T-helper 1 cell treated with Interleukin-12 subunit alpha and Interleukin-12 subunit beta and Interleukin-4 antibody, amounts not matched to agents 30 μg/mL and 1 μg/mL, for 36 hours (primary cell): Measurements from ENCODE around the gene WDR35.

ENCODE experiments used
- H3K27ac Mint-ChIP-seq: one replicate; pipeline ENCODE4 v1.8.0; 2021; ENCODE audit warnings: mild to moderate bottlenecking, mixed read lengths
- H3K27me3 Mint-ChIP-seq: one replicate; pipeline ENCODE4 v1.8.0; 2021; ENCODE audit warnings: low read depth, mixed read lengths
- H3K36me3 Mint-ChIP-seq: one replicate; pipeline ENCODE4 v1.8.0; 2021; ENCODE audit warnings: low read depth, mixed read lengths
- H3K4me1 Mint-ChIP-seq: one replicate; pipeline ENCODE4 v1.8.0; 2021; ENCODE audit warnings: low read depth, mixed read lengths
- H3K4me3 Mint-ChIP-seq: one replicate; pipeline ENCODE4 v1.8.0; 2021; ENCODE audit warnings: mild to moderate bottlenecking, moderate library complexity, mixed read lengths
- H3K9me3 Mint-ChIP-seq: one replicate; pipeline ENCODE4 v1.8.0; 2021; ENCODE audit warnings: mixed read lengths

Gene WDR35

DNA sequence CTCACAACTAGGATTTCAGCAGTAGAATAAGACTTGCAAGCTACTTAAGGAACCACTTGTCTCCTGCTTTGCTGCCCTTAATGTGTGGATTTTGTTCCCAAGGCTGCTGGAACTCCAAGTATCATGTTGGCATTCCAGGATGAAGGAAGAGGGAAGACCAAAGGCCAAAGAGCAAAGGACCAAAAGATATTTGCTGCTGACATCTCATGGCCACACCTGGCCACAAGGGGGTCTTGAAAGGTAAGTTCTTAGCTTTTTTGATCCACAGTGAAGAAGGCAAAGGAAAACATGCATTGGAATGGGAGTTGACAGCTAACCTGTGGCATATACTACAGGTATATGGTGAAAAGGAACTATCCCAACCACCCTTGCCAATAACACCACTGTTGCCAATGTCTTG is 26.4 kb upstream of the WDR35 start:
- Mint-ChIP-seq H3K4me3 (no peak overlapping the region), H3K27me3 (peaks cover 34% of the 10 kb centered on the region), H3K9me3 (peaks cover 15% of the 10 kb centered on the region), H3K27ac (no peak overlapping the region), H3K36me3 (no peaks in the 10 kb centered on the region), H3K4me1 (peaks cover 8% of the 10 kb centered on the region)

DNA sequence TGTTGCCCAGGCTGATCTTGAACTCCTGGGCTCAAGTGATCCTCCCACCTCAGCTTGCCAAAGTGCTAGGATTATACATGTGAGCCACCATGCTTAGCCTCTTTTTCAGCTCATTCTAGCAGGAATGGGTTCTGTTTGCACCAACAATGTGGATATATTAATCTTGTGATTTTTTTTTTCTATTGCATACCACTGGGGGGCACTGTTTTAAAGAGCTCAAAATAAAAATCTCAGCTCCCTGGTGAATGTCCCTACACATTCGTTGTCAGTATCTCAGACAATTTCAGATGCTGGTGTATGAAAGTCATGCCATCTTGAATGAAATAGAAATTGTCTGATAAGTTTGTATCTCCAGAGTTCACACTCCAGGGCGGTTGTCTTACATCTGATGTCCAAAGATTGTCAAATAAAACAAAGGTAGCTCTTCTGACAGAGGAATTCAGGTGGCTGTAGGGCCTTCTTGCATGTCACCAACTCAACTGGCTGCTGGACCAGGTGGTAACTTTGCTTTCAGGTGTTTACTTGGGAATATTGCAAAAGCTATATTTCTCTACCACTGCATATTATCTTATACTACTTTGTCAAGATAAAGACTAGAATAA is 25.7 kb upstream of the WDR35 start:
- Mint-ChIP-seq H3K4me1 (peaks cover 8% of the 10 kb centered on the region), H3K27me3 (peaks cover 42% of the 10 kb centered on the region), H3K9me3 (peaks cover 9% of the 10 kb centered on the region), H3K36me3 (no peaks in the 10 kb centered on the region), H3K4me3 (no peak overlapping the region), H3K27ac (no peak overlapping the region)

DNA sequence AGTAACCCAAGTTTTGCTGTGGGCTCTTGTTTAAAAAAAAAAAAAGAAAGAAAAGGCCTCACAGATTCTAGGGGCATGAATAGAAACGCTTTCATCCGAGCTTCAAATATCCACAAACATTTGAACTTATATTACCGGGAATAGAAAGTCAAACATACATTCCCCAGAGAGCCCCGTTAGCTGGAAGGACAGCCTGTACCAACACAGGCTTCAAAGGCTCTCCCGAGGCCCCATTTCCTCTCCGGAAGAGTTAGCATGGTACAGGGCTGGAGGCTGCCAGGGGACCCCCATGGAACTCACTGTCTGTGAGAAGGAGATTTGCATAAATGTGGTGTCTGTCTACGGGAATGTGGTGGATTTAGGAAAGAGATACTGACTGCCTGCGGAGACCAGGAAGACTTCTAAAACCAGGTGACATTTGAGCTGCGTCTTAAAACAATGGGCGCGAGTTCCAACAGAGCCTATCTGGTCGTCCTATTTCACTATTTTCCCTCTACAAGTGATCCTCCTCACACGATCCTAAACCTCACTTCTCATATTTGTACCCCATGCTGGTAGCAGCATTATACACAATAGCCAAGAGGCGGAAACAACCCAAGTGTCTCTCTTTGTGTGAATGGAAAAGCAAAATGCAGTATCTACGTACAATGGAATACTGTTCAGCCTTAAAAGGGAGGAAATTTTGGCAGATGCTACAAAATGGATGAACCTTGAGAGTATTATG is 23.4 kb upstream of the WDR35 start:
- Mint-ChIP-seq H3K4me1 (peaks cover 8% of the 10 kb centered on the region), H3K27me3 (peaks cover 55% of the 10 kb centered on the region), H3K27ac (no peak overlapping the region), H3K36me3 (no peaks in the 10 kb centered on the region), H3K9me3 (no peaks in the 10 kb centered on the region), H3K4me3 (peak overlapping the region; percentile 62)

DNA sequence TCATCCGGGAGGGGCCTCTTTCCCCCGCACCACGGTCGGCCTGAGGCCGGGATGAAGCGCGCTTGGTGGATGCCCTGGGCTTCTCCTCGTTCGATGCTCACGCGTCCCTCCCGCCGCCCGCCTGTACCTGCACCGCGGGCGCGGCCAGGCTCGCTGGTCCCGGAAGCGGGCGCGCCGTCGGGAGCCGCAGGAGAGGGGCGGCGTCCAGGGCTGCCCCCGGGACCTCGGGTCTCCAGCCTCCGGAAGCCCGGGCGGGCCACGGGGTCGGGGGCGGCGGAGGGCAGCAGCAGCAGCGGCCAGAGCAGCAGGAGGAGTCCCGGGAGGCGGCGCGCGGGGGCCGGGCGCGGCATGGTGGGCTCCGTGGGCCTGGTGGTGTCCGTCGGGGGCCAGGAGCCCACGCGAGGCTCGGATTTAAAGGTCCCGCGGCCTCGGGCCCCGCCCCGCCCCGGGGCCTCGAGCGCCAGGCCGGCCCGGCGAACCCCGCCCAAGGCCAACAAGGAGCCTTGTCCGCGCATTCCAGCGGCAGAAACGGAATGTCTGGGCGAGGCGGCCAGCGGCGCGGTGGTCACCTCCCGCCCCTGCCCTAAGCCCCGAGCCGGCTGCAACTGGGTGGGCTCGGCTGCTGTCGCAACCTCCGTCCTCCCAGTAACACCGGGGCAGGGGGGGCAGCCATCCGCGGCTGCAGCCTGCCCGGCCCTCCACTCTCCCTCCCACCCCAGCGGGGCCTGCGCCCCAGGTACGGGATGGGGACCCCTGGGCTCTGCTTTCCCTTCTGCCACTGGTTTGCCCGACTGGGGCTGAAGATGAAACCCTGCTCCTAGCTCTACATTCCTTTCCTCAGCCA is 22.6 kb upstream of the WDR35 start, which contains the start of gene MATN3:
Gene MATN3 (minus strand): TSS at position 387 of the 844 bp plus-strand sequence. CDS start 37 bp downstream, at position 350.
- no peak within 1 kb of the TSS for H3K27ac Mint-ChIP-seq
- peak within 1 kb of the TSS; percentile 62 for H3K4me3 Mint-ChIP-seq
- peaks cover 55% of the 10 kb centered on the region for H3K27me3 Mint-ChIP-seq

DNA sequence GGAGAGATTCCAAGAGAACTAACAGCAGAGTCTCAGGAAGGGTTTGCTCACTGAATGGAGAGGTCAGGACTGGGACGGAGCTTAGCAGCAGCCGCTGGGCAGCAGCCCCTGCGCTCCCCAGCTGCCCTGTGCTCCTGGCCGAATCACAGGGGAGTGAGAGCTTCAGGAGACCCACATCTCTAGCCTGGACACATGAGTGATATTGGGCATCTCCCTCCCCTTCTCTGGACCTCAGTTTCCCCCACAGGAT is 22.1 kb upstream of the WDR35 start:
- Mint-ChIP-seq H3K4me1 (peaks cover 8% of the 10 kb centered on the region), H3K27me3 (peaks cover 55% of the 10 kb centered on the region), H3K36me3 (no peaks in the 10 kb centered on the region), H3K27ac (no peak overlapping the region), H3K9me3 (no peaks in the 10 kb centered on the region), H3K4me3 (peak overlapping the region; percentile 41)

More for the DNA sequence above, 22.6 kb upstream of the WDR35 start, which contains the start of gene MATN3:
- Mint-ChIP-seq H3K9me3 (no peaks in the 10 kb centered on the region), H3K36me3 (no peaks in the 10 kb centered on the region), H3K4me1 (peaks cover 8% of the 10 kb centered on the region)

DNA sequence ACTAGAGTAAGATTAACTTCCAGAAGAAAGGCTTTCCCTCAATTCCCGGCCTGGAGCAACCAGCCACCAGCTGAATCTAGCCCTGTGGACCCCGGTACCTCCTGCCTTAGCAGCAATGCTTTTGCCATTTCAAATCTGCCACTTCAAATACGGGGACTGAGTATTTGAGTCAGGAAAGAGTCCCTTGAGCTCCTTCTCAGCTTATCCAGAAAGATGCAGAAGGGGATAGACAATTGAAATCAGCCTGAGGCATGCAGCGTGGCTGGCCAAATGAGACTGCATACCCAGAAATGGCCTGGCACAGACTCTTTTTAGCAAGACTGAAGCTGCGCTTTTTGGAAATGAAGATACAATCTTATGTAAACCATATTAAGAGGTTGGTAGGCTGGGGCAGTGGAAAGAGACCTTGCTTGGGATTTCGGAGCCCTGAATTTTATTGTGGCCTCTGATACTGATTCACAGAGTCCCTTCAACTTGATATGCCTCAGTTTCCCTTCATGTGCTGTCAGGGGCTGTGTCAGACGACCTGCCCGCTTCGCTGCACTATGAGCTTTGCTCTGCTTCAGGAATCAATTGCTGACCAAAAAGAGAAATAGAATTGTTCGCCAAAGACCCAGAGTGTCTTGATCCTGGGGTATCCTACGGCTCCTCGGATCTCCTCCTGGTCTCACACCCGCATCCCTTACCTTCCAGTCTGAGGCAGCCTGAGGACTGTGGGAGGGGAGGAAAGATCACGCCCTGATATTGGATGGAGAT is 21.5 kb upstream of the WDR35 start:
- H3K4me3 Mint-ChIP-seq = peak overlapping the region; percentile 41
- no peaks in the 10 kb centered on the region for H3K36me3 Mint-ChIP-seq
- no peak overlapping the region for H3K27ac Mint-ChIP-seq
- H3K27me3 Mint-ChIP-seq = peaks cover 58% of the 10 kb centered on the region
- H3K9me3 Mint-ChIP-seq = no peaks in the 10 kb centered on the region
- peaks cover 8% of the 10 kb centered on the region for H3K4me1 Mint-ChIP-seq

DNA sequence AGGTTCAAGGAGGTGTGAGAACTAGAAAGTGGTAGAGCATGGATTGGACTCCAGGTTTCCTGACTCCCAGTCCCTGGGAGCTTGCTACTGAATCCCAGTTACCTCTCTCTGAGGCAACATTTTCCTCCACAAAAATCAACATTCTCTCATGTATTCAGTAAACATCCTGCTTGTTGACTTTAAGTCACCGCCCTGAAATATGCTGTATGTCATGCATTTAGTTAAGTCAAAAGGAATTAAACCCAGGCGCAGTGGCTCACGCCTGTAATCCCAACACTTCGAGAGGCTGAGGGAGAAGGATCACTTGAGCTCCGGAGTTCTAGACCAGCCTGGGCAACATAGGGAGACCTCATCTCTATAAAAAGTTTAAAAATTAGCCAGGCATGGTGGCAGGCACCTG is 18.8 kb upstream of the WDR35 start:
- Mint-ChIP-seq H3K9me3 (no peaks in the 10 kb centered on the region), H3K27me3 (peaks cover 42% of the 10 kb centered on the region), H3K4me1 (peaks cover 8% of the 10 kb centered on the region), H3K27ac (no peak overlapping the region), H3K36me3 (no peaks in the 10 kb centered on the region), H3K4me3 (no peak overlapping the region)

DNA sequence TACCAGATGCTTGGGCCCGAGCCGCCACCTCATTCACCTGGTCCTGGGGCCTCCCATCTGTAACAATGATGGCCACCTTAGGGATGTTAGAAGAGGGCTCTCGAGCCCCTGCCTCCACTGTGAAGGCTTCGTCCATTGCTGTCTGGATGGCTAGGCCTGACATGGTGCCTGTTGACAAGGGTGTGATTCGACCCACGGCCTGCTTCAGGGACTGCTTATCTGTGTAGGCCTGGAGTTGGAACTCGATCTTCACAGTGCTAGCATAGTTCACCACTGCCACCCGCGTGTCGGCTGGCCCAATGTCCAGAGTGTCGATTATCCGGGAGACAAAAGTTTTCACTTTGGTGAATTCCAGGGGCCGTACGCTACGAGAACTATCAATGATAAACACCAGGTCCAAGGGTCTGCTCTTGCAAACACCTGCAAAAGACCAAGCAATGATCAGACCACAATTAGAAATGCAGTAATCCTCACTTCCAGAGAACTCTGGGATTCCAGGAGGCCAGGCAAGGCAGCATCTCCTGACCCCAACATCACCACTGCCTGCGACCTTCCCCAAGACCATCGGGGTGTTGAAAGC is 16.1 kb upstream of the WDR35 start:
- Mint-ChIP-seq H3K27me3 (peaks cover 35% of the 10 kb centered on the region), H3K9me3 (no peaks in the 10 kb centered on the region)

DNA sequence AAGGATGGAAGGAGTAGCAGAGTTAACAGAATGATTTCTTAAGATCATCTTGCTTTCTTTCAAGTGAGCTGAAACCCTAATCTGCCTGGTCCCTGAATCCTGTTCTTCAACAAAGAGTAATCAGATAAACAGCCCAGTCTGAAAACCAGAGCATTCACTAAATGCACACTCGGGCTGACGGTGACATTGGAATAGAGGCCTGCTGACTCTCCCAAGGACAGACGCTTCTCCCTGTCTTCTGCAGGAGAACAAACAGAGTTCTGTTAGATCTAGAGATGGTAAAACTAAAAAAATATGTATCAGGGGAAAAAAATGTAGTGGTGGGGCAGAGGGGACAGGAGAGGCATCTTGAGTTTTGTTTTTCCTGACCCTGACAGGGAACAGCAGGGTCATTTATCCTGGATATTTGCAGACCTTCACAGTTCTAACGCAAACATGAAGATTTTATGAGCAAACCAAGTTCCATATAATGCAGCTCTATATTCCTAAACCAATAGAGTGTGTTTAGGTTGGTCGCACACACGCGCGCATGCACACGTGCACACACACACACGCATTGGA is 15.2 kb upstream of the WDR35 start:
- no peak overlapping the region for H3K27ac Mint-ChIP-seq
- H3K4me1 Mint-ChIP-seq = no peaks in the 10 kb centered on the region
- no peak overlapping the region for H3K4me3 Mint-ChIP-seq
- no peaks in the 10 kb centered on the region for H3K9me3 Mint-ChIP-seq
- H3K36me3 Mint-ChIP-seq = no peaks in the 10 kb centered on the region
- H3K27me3 Mint-ChIP-seq = peaks cover 34% of the 10 kb centered on the region

More for the DNA sequence above, 16.1 kb upstream of the WDR35 start:
- H3K27ac Mint-ChIP-seq = no peak overlapping the region
- no peak overlapping the region for H3K4me3 Mint-ChIP-seq
- no peaks in the 10 kb centered on the region for H3K4me1 Mint-ChIP-seq
- no peaks in the 10 kb centered on the region for H3K36me3 Mint-ChIP-seq

DNA sequence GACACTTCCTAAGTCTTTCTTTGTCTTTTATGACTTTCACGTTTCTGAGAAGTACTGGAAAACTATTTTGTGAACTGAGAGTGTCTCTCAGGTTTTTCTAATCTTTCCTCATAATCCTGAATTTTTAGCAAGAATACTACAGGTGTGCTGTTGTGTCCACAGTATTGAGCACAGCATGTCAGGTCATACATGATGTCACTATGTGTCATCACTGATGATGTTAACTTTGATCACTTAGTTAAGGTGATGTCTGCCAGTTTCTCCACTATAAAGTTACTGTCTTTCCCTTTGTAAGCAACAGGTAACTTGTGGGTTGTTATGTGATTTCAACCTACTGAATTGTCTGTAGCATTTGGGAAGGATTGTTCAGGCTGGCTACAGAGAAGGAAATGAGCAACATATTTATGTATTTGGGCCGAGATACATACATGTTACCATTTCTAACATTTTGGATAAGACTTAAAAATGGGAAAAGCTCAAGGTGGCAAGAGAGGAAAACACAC is 11.5 kb upstream of the WDR35 start:
- H3K36me3 Mint-ChIP-seq = no peaks in the 10 kb centered on the region
- H3K9me3 Mint-ChIP-seq = no peaks in the 10 kb centered on the region
- H3K4me1 Mint-ChIP-seq = no peaks in the 10 kb centered on the region
- peaks cover 41% of the 10 kb centered on the region for H3K27me3 Mint-ChIP-seq
- no peak overlapping the region for H3K27ac Mint-ChIP-seq
- no peak overlapping the region for H3K4me3 Mint-ChIP-seq

DNA sequence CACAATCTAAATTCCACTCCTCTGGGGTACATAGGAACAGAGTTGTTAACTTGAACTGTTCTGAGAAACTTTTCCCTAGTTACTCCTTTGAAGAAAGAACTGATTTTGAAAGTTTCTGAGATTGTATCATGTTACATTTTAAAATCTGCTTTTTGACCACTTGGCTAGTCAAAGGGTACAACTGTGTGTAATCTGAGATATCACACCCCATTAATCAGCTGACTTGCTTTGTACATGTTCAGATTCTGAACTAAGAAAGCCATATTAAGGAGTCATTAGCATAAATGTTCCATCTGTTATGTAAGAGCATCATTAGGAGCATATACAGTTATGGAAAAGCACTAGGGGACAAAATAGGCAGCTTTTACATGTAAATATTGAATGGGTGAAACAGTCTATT is 3.8 kb upstream of the WDR35 start:
- Mint-ChIP-seq H3K4me3 (no peak overlapping the region), H3K36me3 (no peaks in the 10 kb centered on the region), H3K4me1 (peaks cover 18% of the 10 kb centered on the region), H3K9me3 (no peaks in the 10 kb centered on the region), H3K27ac (no peak overlapping the region), H3K27me3 (peaks cover 58% of the 10 kb centered on the region)

DNA sequence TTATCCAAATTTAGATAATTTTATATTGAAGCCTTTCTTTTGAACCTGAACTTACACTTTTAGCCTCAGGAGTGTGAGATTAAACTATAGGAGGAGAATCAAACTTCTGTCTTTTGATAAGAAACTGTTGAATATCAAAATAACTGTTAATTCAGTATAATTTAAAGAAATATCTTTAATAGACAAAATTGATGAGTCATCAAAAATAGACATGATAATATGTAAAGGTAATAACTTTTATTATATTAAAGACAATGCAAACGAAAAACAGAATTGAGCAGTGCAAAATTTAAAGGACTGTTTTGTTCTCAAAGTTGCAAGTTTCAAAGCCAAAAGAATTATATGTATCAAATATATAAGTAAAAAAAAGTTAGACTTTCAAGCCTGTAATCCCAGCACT is 2.0 kb upstream of the WDR35 start:
- H3K27me3 Mint-ChIP-seq = peaks cover 48% of the 10 kb centered on the region
- no peak overlapping the region for H3K27ac Mint-ChIP-seq
- peaks cover 18% of the 10 kb centered on the region for H3K4me1 Mint-ChIP-seq
- no peak overlapping the region for H3K4me3 Mint-ChIP-seq
- no peaks in the 10 kb centered on the region for H3K9me3 Mint-ChIP-seq
- H3K36me3 Mint-ChIP-seq = no peaks in the 10 kb centered on the region

DNA sequence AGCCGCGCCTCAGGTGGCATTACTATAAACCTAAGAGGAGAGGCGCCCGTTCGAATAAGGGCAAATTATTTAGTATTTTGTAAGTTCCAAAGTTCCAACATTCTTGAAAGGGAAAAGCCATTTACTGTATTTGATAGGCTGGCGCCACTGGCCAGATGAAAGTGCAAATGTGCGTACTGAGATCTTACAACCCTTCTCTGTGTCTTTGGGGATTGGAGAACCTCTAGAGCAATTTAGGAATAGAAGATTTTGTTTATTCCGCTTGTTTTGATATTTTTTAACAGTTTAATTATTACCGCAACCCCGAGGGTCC is 467 bp upstream of the WDR35 start:
- H3K27me3 Mint-ChIP-seq = peaks cover 36% of the 10 kb centered on the region
- peak overlapping the region; percentile 89 for H3K4me3 Mint-ChIP-seq
- peak overlapping the region; percentile 63 for H3K27ac Mint-ChIP-seq
- H3K4me1 Mint-ChIP-seq = peaks cover 18% of the 10 kb centered on the region
- no peaks in the 10 kb centered on the region for H3K9me3 Mint-ChIP-seq
- H3K36me3 Mint-ChIP-seq = no peaks in the 10 kb centered on the region

DNA sequence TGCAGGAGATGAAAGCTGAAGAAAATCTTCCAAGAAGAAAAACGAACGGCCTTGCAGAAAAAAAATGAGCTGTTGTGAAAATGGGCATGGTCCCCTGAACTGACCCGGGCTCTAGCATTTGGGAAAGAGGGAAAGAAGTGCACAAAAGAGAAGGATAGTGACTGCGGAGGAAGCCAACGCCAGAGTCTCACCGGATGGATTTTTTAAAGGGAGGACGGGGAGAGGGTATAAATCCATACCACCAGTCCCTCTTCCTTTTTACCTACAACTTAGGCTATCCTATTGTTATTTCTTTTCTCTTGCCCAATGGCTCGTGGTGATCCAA is 601 bp downstream of the WDR35 start:
- Mint-ChIP-seq H3K4me3 (peak overlapping the region; percentile 89), H3K9me3 (no peaks in the 10 kb centered on the region), H3K27me3 (peaks cover 31% of the 10 kb centered on the region), H3K4me1 (peaks cover 18% of the 10 kb centered on the region), H3K27ac (peak overlapping the region; percentile 79), H3K36me3 (no peaks in the 10 kb centered on the region)
